Activated naive CD4-positive, alpha-beta T cell treated with anti-CD3 and anti-CD28 coated beads, Interleukin-2, amount 10 ng/mL, durations not matched to agents 7 days and 5 days (primary cell): Measurements from ENCODE around the gene ERAS.
A peak's percentile ranks its signal among the peaks of the same experiment; 100 is the strongest.
"Not testable (repeated sequence)": the region's sequence is repeated elsewhere in the genome, so short reads cannot be mapped to it uniquely, and the experiment has no call there.

Source experiments
- CTCF ChIA-PET: fragments of 350-600 bp; sonication (Branson Sonifier 250); formaldehyde crosslinking; loops from one replicate; lab custom pipeline; 2021; ENCODE audit warnings: antibody characterized with exemption; lab: Charles Lee
- DNase-seq: peaks from one replicate; pipeline ENCODE4 v3.0.0-alpha.2; 2020
- H3K27ac Mint-ChIP-seq: one replicate; pipeline ENCODE4 v1.8.0; 2021; ENCODE audit warnings: mild to moderate bottlenecking, moderate library complexity, mixed read lengths
- H3K27me3 Mint-ChIP-seq: one replicate; pipeline ENCODE4 v1.8.0; 2021; ENCODE audit warnings: mild to moderate bottlenecking, mixed read lengths
- H3K36me3 Mint-ChIP-seq: one replicate; pipeline ENCODE4 v1.8.0; 2021; ENCODE audit warnings: mixed read lengths
- H3K4me1 Mint-ChIP-seq: one replicate; pipeline ENCODE4 v1.8.0; 2021; ENCODE audit warnings: mixed read lengths
- H3K4me3 Mint-ChIP-seq: one replicate; pipeline ENCODE4 v1.8.0; 2021; ENCODE audit warnings: mild to moderate bottlenecking, moderate library complexity, mixed read lengths
- H3K9me3 Mint-ChIP-seq: one replicate; pipeline ENCODE4 v1.8.0; 2021; ENCODE audit warnings: mixed read lengths

Gene ERAS

GRCh38 chrX:48806081-48806480 lies 20.2 kb upstream of the ERAS start:
- CTCF ChIA-PET = interaction anchor here (1.0 kb wide), 1 partner anchor 21 kb away, joined by 3 read pairs; no protein-coding TSS in a partner anchor
- H3K4me3 Mint-ChIP-seq = no peak overlapping the region
- H3K36me3 Mint-ChIP-seq = peaks cover 18% of the 10 kb centered on the region
- no peaks in the 10 kb centered on the region for H3K27me3 Mint-ChIP-seq
- no peak for DNase-seq
- H3K4me1 Mint-ChIP-seq = peaks cover 15% of the 10 kb centered on the region
- no peaks in the 10 kb centered on the region for H3K9me3 Mint-ChIP-seq
- H3K27ac Mint-ChIP-seq = peak overlapping the region; percentile 49

DNA sequence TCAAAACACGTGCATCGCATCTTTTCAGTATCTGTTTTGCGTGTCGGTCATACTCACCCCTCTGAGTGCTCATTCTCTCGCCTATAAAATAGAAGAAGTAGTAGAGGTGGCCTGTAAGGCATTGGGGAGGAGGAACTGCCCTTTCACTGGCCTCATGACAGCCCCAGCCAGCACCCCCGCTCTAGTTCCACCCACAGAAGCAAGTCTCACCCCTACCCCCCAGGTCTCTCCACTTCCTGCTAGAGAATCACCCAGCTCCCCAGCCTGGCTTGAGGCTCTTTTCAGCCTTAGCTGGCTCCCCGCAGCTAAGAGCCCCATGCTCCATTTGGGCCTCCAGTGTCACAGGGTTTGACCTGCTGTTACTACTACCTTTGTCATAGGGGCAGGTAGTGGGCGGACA lies 12.7 kb upstream of the ERAS start:
- CTCF ChIA-PET = no interaction called here
- peaks cover 16% of the 10 kb centered on the region for H3K36me3 Mint-ChIP-seq

GRCh38 chrX:48814722-48815121 lies 11.6 kb upstream of the ERAS start:
- no peak overlapping the region for H3K4me3 Mint-ChIP-seq
- H3K27ac Mint-ChIP-seq = no peak overlapping the region
- H3K27me3 Mint-ChIP-seq = no peaks in the 10 kb centered on the region
- H3K9me3 Mint-ChIP-seq = no peaks in the 10 kb centered on the region
- H3K36me3 Mint-ChIP-seq = peaks cover 16% of the 10 kb centered on the region
- H3K4me1 Mint-ChIP-seq = peaks cover 6% of the 10 kb centered on the region
- CTCF ChIA-PET = no interaction called here
- DNase-seq = no peak

More for the DNA sequence above, 12.7 kb upstream of the ERAS start:
- DNase-seq = no peak
- Mint-ChIP-seq H3K9me3 (no peaks in the 10 kb centered on the region), H3K27ac (no peak overlapping the region), H3K4me3 (no peak overlapping the region), H3K27me3 (no peaks in the 10 kb centered on the region), H3K4me1 (peaks cover 6% of the 10 kb centered on the region)

DNA sequence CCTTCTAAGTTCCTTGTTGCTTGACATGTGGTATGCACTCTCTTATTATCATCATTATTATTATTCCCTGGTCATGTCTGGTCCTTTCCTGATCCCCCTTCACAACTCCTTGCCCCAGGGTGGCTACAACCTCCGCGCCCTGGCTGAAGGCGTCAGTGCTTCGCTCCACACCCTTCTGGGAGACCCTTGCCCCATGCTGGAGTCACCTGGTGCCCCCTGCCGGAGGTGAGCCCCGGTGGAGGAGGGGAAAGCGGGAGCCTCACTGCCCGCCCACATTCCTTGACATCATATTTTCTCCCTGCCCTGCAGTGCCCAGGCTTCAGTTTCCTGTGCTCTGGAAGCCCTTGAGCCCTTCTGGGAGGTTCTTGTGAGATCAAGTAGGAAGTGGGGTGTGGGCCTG lies 11.0 kb upstream of the ERAS start:
- H3K36me3 Mint-ChIP-seq = peaks cover 19% of the 10 kb centered on the region

GRCh38 chrX:48816014-48816810 lies 10.1 kb upstream of the ERAS start:
- CTCF ChIA-PET = no interaction called here
- no peak overlapping the region for H3K27ac Mint-ChIP-seq
- H3K9me3 Mint-ChIP-seq = no peaks in the 10 kb centered on the region
- no peak for DNase-seq
- no peak overlapping the region for H3K4me3 Mint-ChIP-seq
- H3K36me3 Mint-ChIP-seq = peaks cover 18% of the 10 kb centered on the region
- H3K4me1 Mint-ChIP-seq = peaks cover 6% of the 10 kb centered on the region
- H3K27me3 Mint-ChIP-seq = no peaks in the 10 kb centered on the region

More for the DNA sequence above, 11.0 kb upstream of the ERAS start:
- Mint-ChIP-seq H3K27me3 (no peaks in the 10 kb centered on the region), H3K9me3 (no peaks in the 10 kb centered on the region), H3K4me1 (peaks cover 6% of the 10 kb centered on the region), H3K27ac (peak overlapping the region; percentile 37), H3K4me3 (no peak overlapping the region)
- no peak for DNase-seq
- CTCF ChIA-PET = no interaction called here

DNA sequence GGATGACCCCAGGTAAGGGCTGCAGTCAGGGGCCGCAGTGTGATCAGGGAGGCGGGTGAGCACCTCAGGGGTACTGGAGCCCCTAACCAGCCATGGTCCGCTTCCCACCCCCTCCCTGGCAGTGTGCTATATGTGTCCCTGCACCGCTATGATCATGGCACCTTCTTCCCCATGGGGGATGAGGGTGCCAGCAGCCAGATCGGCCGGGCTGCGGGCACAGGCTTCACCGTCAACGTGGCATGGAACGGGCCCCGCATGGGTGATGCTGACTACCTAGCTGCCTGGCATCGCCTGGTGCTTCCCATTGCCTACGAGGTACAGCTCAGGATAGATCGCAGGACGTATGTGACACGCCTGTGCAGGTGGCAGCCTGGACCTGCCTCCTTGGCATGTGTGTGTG lies 8.2 kb upstream of the ERAS start:
- Mint-ChIP-seq H3K4me3 (no peak overlapping the region), H3K27ac (no peak overlapping the region), H3K36me3 (peaks cover 10% of the 10 kb centered on the region), H3K9me3 (no peaks in the 10 kb centered on the region), H3K4me1 (no peaks in the 10 kb centered on the region), H3K27me3 (no peaks in the 10 kb centered on the region)
- DNase-seq = no peak
- CTCF ChIA-PET = no interaction called here

GRCh38 chrX:48818866-48819265 lies 7.4 kb upstream of the ERAS start:
- no peaks in the 10 kb centered on the region for H3K9me3 Mint-ChIP-seq
- peaks cover 9% of the 10 kb centered on the region for H3K36me3 Mint-ChIP-seq
- H3K4me1 Mint-ChIP-seq = no peaks in the 10 kb centered on the region
- CTCF ChIA-PET = no interaction called here
- no peaks in the 10 kb centered on the region for H3K27me3 Mint-ChIP-seq
- no peak for DNase-seq
- no peak overlapping the region for H3K4me3 Mint-ChIP-seq
- H3K27ac Mint-ChIP-seq = no peak overlapping the region

GRCh38 chrX:48819394-48819793 lies 6.9 kb upstream of the ERAS start:
- H3K27me3 Mint-ChIP-seq, CTCF ChIA-PET, H3K27ac Mint-ChIP-seq: not testable (repeated sequence)

DNA sequence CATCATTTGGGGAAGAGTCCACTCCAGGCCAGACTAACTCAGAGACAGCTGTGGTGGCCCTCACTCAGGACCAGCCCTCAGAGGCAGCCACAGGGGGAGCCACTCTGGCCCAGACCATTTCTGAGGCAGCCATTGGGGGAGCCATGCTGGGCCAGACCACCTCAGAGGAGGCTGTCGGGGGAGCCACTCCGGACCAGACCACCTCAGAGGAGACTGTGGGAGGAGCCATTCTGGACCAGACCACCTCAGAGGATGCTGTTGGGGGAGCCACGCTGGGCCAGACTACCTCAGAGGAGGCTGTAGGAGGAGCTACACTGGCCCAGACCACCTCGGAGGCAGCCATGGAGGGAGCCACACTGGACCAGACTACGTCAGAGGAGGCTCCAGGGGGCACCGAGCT lies 3.3 kb upstream of the ERAS start:
- CTCF ChIA-PET = no interaction called here
- Mint-ChIP-seq H3K27me3 (peaks cover 28% of the 10 kb centered on the region), H3K4me1 (peaks cover 8% of the 10 kb centered on the region), H3K36me3 (peaks cover 20% of the 10 kb centered on the region), H3K9me3 (no peaks in the 10 kb centered on the region), H3K27ac (no peak overlapping the region), H3K4me3 (no peak overlapping the region)
- DNase-seq = no peak

More at GRCh38 chrX:48819394-48819793, 6.9 kb upstream of the ERAS start:
- H3K4me3 Mint-ChIP-seq, H3K4me1 Mint-ChIP-seq, DNase-seq, H3K36me3 Mint-ChIP-seq, H3K9me3 Mint-ChIP-seq: not testable (repeated sequence)

DNA sequence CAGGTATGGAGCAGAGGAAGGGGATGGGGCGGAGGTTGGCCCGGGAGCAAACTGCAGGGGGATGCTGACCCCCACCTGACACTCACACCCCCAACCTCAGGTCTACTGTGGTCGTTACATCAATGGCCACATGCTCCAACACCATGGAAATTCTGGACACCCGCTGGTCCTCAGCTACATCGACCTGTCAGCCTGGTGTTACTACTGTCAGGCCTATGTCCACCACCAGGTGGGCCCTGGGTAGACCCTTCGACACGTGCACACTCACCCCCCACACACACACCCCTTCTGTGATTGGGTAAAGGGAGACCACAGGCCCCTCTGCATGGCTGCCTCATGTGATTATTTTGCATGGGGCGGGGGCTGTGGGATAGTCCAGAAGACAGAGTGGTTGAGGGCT lies 2.2 kb upstream of the ERAS start:
- no peak for DNase-seq
- Mint-ChIP-seq H3K9me3 (no peaks in the 10 kb centered on the region), H3K4me1 (peaks cover 8% of the 10 kb centered on the region), H3K4me3 (no peak overlapping the region), H3K36me3 (peaks cover 20% of the 10 kb centered on the region), H3K27ac (no peak overlapping the region), H3K27me3 (peaks cover 38% of the 10 kb centered on the region)
- CTCF ChIA-PET = no interaction called here

DNA sequence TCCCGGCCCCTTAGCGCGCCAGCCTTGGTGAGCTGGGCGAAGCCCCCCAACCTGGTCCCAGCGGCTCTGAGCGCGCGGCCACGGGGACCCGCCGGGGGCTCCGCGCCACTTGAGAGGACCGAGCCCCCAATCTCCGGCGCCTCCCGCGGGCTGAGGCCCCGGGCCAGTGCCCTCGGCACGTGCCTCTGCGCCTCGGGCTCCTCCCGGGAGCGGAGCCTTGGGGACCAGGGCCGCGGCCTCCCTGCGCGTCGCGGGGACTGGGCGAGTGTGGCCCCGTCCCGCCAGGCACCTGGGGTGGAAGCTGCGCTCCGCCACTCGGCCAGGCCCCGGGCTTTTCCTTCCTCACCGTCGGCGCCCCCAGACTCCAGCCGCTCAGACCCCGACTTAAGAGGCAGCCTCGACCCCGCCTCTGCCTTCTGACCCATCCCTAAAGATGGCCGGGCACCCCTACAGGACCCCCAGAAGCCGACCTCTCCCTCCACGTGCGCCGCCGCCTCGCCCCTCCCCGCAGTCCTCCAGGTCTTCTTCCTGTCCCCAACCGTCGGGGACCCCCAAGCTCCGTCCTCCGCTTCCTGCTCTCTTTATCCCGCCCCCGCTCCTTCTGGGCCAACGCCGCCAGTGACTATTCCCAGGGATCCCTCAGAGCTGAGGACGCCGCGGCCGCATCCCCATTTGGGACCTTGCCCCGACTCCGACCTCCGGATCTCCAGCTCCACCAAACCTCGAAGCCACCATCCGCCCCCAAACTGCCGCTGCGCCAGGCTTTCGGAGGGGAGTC lies 752 bp downstream of the ERAS start:
- H3K4me1 Mint-ChIP-seq = peaks cover 8% of the 10 kb centered on the region
- H3K9me3 Mint-ChIP-seq = no peaks in the 10 kb centered on the region
- H3K27ac Mint-ChIP-seq = no peak overlapping the region
- H3K27me3 Mint-ChIP-seq = peaks cover 68% of the 10 kb centered on the region
- peaks cover 17% of the 10 kb centered on the region for H3K36me3 Mint-ChIP-seq
- no peak for DNase-seq
- CTCF ChIA-PET = interaction anchor here (0.9 kb wide), 1 partner anchor 22 kb away, joined by 3 read pairs; no protein-coding TSS in a partner anchor
- H3K4me3 Mint-ChIP-seq = no peak overlapping the region

GRCh38 chrX:48827654-48827968 lies 1.3 kb downstream of the ERAS start:
- CTCF ChIA-PET = no interaction called here
- Mint-ChIP-seq H3K4me1 (peaks cover 8% of the 10 kb centered on the region), H3K4me3 (no peak overlapping the region), H3K27me3 (peaks cover 72% of the 10 kb centered on the region), H3K36me3 (peaks cover 17% of the 10 kb centered on the region), H3K9me3 (no peaks in the 10 kb centered on the region), H3K27ac (no peak overlapping the region)
- DNase-seq = no peak

GRCh38 chrX:48829016-48829735 lies 2.9 kb downstream of the ERAS start:
- no peak for DNase-seq
- Mint-ChIP-seq H3K4me3 (no peak overlapping the region), H3K4me1 (peaks cover 17% of the 10 kb centered on the region), H3K27ac (no peak overlapping the region), H3K9me3 (no peaks in the 10 kb centered on the region), H3K27me3 (peaks cover 86% of the 10 kb centered on the region), H3K36me3 (peaks cover 16% of the 10 kb centered on the region)
- CTCF ChIA-PET = no interaction called here

- H3K36me3 Mint-ChIP-seq = peaks cover 5% of the 10 kb centered on the region
- H3K4me3 Mint-ChIP-seq = no peak overlapping the region
- CTCF ChIA-PET = no interaction called here
- H3K9me3 Mint-ChIP-seq = no peaks in the 10 kb centered on the region
- H3K27ac Mint-ChIP-seq = no peak overlapping the region
- DNase-seq = no peak
- H3K27me3 Mint-ChIP-seq = peaks cover 93% of the 10 kb centered on the region
- H3K4me1 Mint-ChIP-seq = peaks cover 23% of the 10 kb centered on the region
Observed at GRCh38 chrX:48831136-48831908, 5.0 kb downstream of the ERAS start.
